SH-SY5Y (cell line): ENCODE measurements around the gene PYGB.

ENCODE experiments used
- GATA2 ChIP-seq: IDR thresholded peaks from 2 replicates; pipeline ENCODE4 v1.6.1; 2011; ENCODE audit warnings: mild to moderate bottlenecking, low read depth, low read length
- GATA3 ChIP-seq: IDR thresholded peaks from 2 replicates; pipeline ENCODE4 v1.6.1; 2011; ENCODE audit warnings: low read depth, mild to moderate bottlenecking, low read length, moderate library complexity

DNA sequence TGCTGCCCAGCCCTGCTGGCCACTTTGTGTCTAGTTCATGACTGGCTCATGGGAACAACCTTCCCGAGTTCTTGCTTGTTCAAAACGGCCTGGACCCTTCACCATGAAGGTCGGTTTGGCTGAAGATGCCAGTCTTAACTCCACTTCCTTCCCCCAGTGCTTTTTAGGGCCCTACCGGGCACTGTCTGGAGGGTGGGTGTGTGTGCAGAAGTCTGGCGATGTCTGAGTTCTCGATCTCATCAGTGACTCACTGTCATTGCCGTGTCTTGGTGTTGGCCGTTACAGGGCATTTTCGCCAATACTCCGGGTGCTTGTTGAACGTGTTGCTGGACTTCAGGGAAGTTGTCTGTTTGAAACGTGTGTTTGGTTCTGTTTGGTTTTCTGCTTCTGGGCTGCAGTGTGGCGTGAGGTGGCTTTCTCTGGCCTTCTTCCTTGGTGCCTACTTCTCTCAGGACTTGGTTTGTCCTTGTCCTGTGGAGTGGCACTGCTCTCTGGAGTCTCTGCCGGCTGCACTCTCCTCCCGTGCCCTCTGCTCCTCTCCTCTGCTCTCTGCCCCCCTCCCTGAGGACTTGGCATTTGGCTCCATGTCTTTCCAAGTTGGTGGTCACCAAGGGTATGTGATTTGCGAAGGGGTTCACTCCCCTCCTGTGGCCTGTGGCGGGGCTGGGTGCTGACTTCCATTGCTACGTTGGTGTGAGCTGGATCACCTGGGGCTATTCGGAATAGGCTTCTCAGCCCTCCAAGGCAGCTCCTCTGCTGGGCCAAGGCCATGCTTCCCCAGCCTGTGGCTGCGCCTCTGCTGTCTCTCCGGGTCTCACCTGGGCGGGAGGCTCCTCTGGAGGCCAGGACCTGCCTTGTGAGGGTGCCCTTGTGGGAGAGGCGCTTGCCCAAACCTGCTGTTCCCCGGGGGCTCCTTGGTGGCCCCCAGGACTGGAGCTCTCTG lies 38.2 kb downstream of the PYGB start:
- no peak for TF ChIP-seq GATA2
- no peak for TF ChIP-seq GATA3
